H1 (cell line): ENCODE measurements around the gene PTPRT. TPM values are rescaled to one million over a fixed set of nuclear protein-coding genes. Genes with fewer than 3 reads are reported as not detected.

Experiments
- CTCF ChIA-PET: fragments of 300-600 bp; sonication (Branson Sonifier 250); formaldehyde crosslinking; loops from one replicate; lab custom pipeline; 2021; ENCODE audit not compliant: partially characterized antibody; lab: Charles Lee
- POLR2A ChIA-PET: fragments of 300-600 bp; sonication (Branson Sonifier 250); formaldehyde crosslinking; loops from one replicate; lab custom pipeline; 2021; ENCODE audit warnings: inconsistent platforms; ENCODE audit not compliant: partially characterized antibody; lab: Charles Lee
- DNase-seq, 2 experiments: peaks; one replicate each; pipeline versions ENCODE4 v3.0.0 to v3.0.0-alpha.2; 2010 to 2022; ENCODE audit warnings: low spot score in 2 of 2, low read depth in 1 of 2, mixed read lengths in 1 of 2
- FAIRE-seq: peaks from 2 replicates; lab custom pipeline; 2011; peaks lifted over from hg19 to GRCh38; lab: Jason Lieb, UNC
- H2AFZ ChIP-seq: 2 replicates; pipeline ENCODE4 v1.8.1; 2012; ENCODE audit warnings: low read length, inconsistent platforms
- H2AK5ac ChIP-seq: 2 replicates; pipeline ENCODE4 v1.6.1; 2013; ENCODE audit warnings: low read depth, low read length
- H2BK120ac ChIP-seq: replicated peaks from 2 replicates; pipeline ENCODE3; 2013; ENCODE audit warnings: low read depth, low read length, inconsistent platforms
- H2BK12ac ChIP-seq: 2 replicates; pipeline ENCODE4 v1.6.1; 2013; ENCODE audit warnings: low read depth, low read length
- H2BK15ac ChIP-seq: 2 replicates; pipeline ENCODE4 v1.6.1; 2013; ENCODE audit warnings: low read length
- H2BK20ac ChIP-seq: 2 replicates; pipeline ENCODE4 v1.6.1; 2013; ENCODE audit warnings: low read length
- H2BK5ac ChIP-seq: 2 replicates; pipeline ENCODE4 v1.6.1; 2013; ENCODE audit warnings: low read depth, low read length
- H3K14ac ChIP-seq: 2 replicates; pipeline ENCODE4 v1.6.1; 2013; ENCODE audit warnings: inconsistent platforms; ENCODE audit not compliant: insufficient read length
- H3K18ac ChIP-seq: 2 replicates; pipeline ENCODE4 v1.6.1; 2013; ENCODE audit warnings: low read length; ENCODE audit errors: extremely low read depth
- H3K23ac ChIP-seq: 2 replicates; pipeline ENCODE4 v1.6.1; 2013; ENCODE audit warnings: inconsistent platforms; ENCODE audit not compliant: insufficient read length
- H3K23me2 ChIP-seq: 2 replicates; pipeline ENCODE4 v1.6.1; 2013; ENCODE audit warnings: low read depth, low read length
- H3K27ac ChIP-seq: 2 replicates; pipeline ENCODE4 v1.6.1; 2011; ENCODE audit warnings: low read depth, low read length, inconsistent platforms
- H3K27me3 ChIP-seq, 4 experiments: replicated peaks in 1 of 4; 1 replicate in 1 of 4; 2 replicates in 3 of 4; pipeline versions ENCODE4 v1.6.1 to v1.8.1; 2011 to 2013; ENCODE audit warnings: low read length in 3 of 4, mild to moderate bottlenecking in 3 of 4, inconsistent platforms in 2 of 4, mixed read lengths in 2 of 4, moderate library complexity in 1 of 4; ENCODE audit not compliant: control insufficient read depth in 3 of 4, insufficient read depth in 3 of 4; ENCODE audit errors: extremely low read depth in 1 of 4
- H3K36me3 ChIP-seq, 4 experiments: 2 replicates each; pipeline versions ENCODE4 v1.6.1 to v1.8.1; 2011 to 2013; ENCODE audit warnings: mild to moderate bottlenecking in 4 of 4, low read length in 3 of 4, moderate library complexity in 2 of 4, control low read depth in 1 of 4, inconsistent platforms in 1 of 4; ENCODE audit not compliant: insufficient read depth in 4 of 4, control insufficient read depth in 2 of 4
- H3K4ac ChIP-seq: replicated peaks from 2 replicates; pipeline ENCODE3; 2013; ENCODE audit warnings: low read length, low read depth, mixed read lengths, inconsistent platforms; ENCODE audit not compliant: insufficient read length
- H3K4me1 ChIP-seq, 4 experiments: replicated peaks in 1 of 4; 1 replicate in 1 of 4; 2 replicates in 3 of 4; pipeline versions ENCODE4 v1.6.1 to v1.8.1; 2011 to 2013; ENCODE audit warnings: low read length in 3 of 4, inconsistent platforms in 2 of 4, mixed read lengths in 1 of 4; ENCODE audit not compliant: insufficient read depth in 4 of 4, control insufficient read depth in 3 of 4
- H3K4me2 ChIP-seq, 2 experiments: 2 replicates each; pipeline versions ENCODE4 v1.6.1 to v1.8.1; 2011 to 2013; ENCODE audit warnings: low read depth in 2 of 2, low read length in 2 of 2, control low read depth in 1 of 2, inconsistent platforms in 1 of 2, mild to moderate bottlenecking in 1 of 2; ENCODE audit not compliant: insufficient read depth in 1 of 2
- H3K4me3 ChIP-seq, 4 experiments: fragments of 200-600, 300-600 bp in 1 of 4; sonication (generic), shearing (Covaris generic), sonication (Bioruptor Twin) in 1 of 4; 2 replicates each; pipeline versions ENCODE4 v1.5.1 to v1.8.1; 2011 to 2016; ENCODE audit warnings: low read length in 4 of 4, low read depth in 3 of 4, control low read depth in 2 of 4, inconsistent platforms in 2 of 4, mild to moderate bottlenecking in 2 of 4, mixed read lengths in 1 of 4, moderate library complexity in 1 of 4; ENCODE audit not compliant: insufficient read depth in 2 of 4; ENCODE audit errors: extremely low read depth in 1 of 4
- H3K56ac ChIP-seq: replicated peaks from 2 replicates; pipeline ENCODE3; 2013; ENCODE audit warnings: low read depth, mild to moderate bottlenecking, mixed read lengths, low read length, inconsistent platforms; ENCODE audit not compliant: insufficient read length
- H3K79me1 ChIP-seq: 2 replicates; pipeline ENCODE4 v1.6.1; 2013; ENCODE audit warnings: low read depth, low read length, control low read depth
- H3K79me2 ChIP-seq, 2 experiments: 2 replicates each; pipeline versions ENCODE4 v1.6.1 to v1.8.1; 2012 to 2013; ENCODE audit warnings: low read length in 2 of 2, mild to moderate bottlenecking in 2 of 2, inconsistent platforms in 1 of 2; ENCODE audit not compliant: insufficient read depth in 2 of 2, control insufficient read depth in 1 of 2
- H3K9ac ChIP-seq, 4 experiments: replicated peaks in 1 of 4; 1 replicate in 1 of 4; 2 replicates in 3 of 4; pipeline versions ENCODE4 v1.6.1 to v1.8.1; 2011 to 2013; ENCODE audit warnings: low read depth in 3 of 4, low read length in 3 of 4, control low read depth in 2 of 4, mild to moderate bottlenecking in 2 of 4, moderate library complexity in 2 of 4, inconsistent platforms in 1 of 4; ENCODE audit errors: extremely low read depth in 1 of 4
- H3K9me3 ChIP-seq, 2 experiments: 2 replicates each; pipeline versions ENCODE4 v1.6.1 to v1.8.1; 2012 to 2013; ENCODE audit warnings: mild to moderate bottlenecking in 2 of 2, moderate library complexity in 2 of 2, control low read depth in 1 of 2, inconsistent platforms in 1 of 2, low read depth in 1 of 2, low read length in 1 of 2, mixed read lengths in 1 of 2; ENCODE audit not compliant: insufficient read depth in 2 of 2
- H4K20me1 ChIP-seq, 2 experiments: replicated peaks in 1 of 2; 2 replicates each; pipeline versions ENCODE3 to v1.8.1; 2011 to 2013; ENCODE audit warnings: inconsistent platforms in 2 of 2, low read length in 2 of 2, mild to moderate bottlenecking in 1 of 2; ENCODE audit not compliant: insufficient read depth in 2 of 2, control insufficient read depth in 1 of 2
- H4K5ac ChIP-seq: 2 replicates; pipeline ENCODE4 v1.6.1; 2013; ENCODE audit warnings: low read length, low read depth, mixed read lengths, inconsistent platforms; ENCODE audit not compliant: insufficient read length
- H4K8ac ChIP-seq: 2 replicates; pipeline ENCODE4 v1.8.0; 2013; ENCODE audit warnings: mild to moderate bottlenecking, moderate library complexity, low read length, inconsistent platforms; ENCODE audit not compliant: insufficient read depth; ENCODE audit errors: extremely low read depth
- H4K91ac ChIP-seq: replicated peaks from 2 replicates; pipeline ENCODE3; 2013; ENCODE audit warnings: low read length, mixed read lengths, inconsistent platforms; ENCODE audit not compliant: insufficient read length
- BACH1 ChIP-seq: IDR thresholded peaks from 2 replicates; pipeline ENCODE4 v1.6.1; 2012; ENCODE audit warnings: low read length, improper control_type of control experiment
- CBX8 ChIP-seq: fragments of 300-800, 300-1000 bp; sonication (generic); IDR thresholded peaks from 2 replicates; pipeline ENCODE4 v1.7.1; 2016; ENCODE audit warnings: low read depth, low read length, borderline replicate concordance
- CHD1 ChIP-seq: IDR thresholded peaks from 2 replicates; pipeline ENCODE4 v1.6.1; 2012; ENCODE audit warnings: low read depth, low read length, improper control_type of control experiment
- EP300 ChIP-seq, 2 experiments: IDR thresholded peaks; 1 replicate in 1 of 2; 2 replicates in 1 of 2; pipeline ENCODE4 v1.6.1; 2011 to 2012; ENCODE audit warnings: low read depth in 2 of 2, low read length in 2 of 2, mild to moderate bottlenecking in 2 of 2, borderline replicate concordance in 1 of 2, inconsistent platforms in 1 of 2, moderate library complexity in 1 of 2
- FOSL1 ChIP-seq: IDR thresholded peaks from 2 replicates; pipeline ENCODE4 v1.6.1; 2011; ENCODE audit warnings: mild to moderate bottlenecking, low read depth, low read length, moderate library complexity; ENCODE audit not compliant: insufficient read depth
- GTF2F1 ChIP-seq: IDR thresholded peaks from 2 replicates; pipeline ENCODE4 v1.6.1; 2012; ENCODE audit warnings: low read depth, low read length, improper control_type of control experiment, borderline replicate concordance
- HDAC6 ChIP-seq: IDR thresholded peaks from one replicate; pipeline ENCODE4 v1.7.1; 2012; ENCODE audit warnings: low read depth, mild to moderate bottlenecking, inconsistent platforms, low read length, moderate library complexity
- KDM5A ChIP-seq: fragments of 200-600 bp; IDR thresholded peaks from 2 replicates; pipeline ENCODE4 v1.7.1; 2012; ENCODE audit warnings: mild to moderate bottlenecking, low read length, inconsistent platforms, mixed read lengths
- TBP ChIP-seq: IDR thresholded peaks from 2 replicates; pipeline ENCODE4 v1.6.1; 2011; ENCODE audit warnings: low read depth, low read length, improper control_type of control experiment
- TEAD4 ChIP-seq: IDR thresholded peaks from 2 replicates; pipeline ENCODE4 v1.6.1; 2012; ENCODE audit warnings: low read depth, low read length, inconsistent platforms, mixed read lengths
- WGBS, 2 experiments: shearing (Covaris generic) in 1 of 2; methylation state at CpG; one replicate each; pipeline versions ENCODE4 v1.1.6 to v1.1.7; 2013 to 2015; ENCODE audit warnings: low lambda C conversion rate in 2 of 2, mixed read lengths in 2 of 2, inconsistent platforms in 1 of 2, low coverage in 1 of 2, missing lambda C conversion rate in 1 of 2; ENCODE audit not compliant: insufficient replicate concordance in 2 of 2, insufficient coverage in 1 of 2, insufficient read length in 1 of 2; ENCODE audit errors: extremely low coverage in 1 of 2, missing lambda C conversion rate in 1 of 2; 5-methylcytosine and 5-hydroxymethylcytosine counted together
- polyA plus RNA-seq, 7 experiments: library from polyadenylated mRNA; depleted of rRNA in 3 of 7; stranded (reverse) in 5 of 7; unstranded in 2 of 7; fragments of >200 nt in 5 of 7; fragments of 200-250 nt in 2 of 7; gene quantifications; 1 replicate in 5 of 7; 2 replicates in 1 of 7; 4 replicates in 1 of 7; pipeline versions ENCODE4 v1.2.1 to v1.2.3, GENCODE V29; 2011 to 2013; ENCODE audit warnings: missing spikeins in 2 of 7, mixed read lengths in 2 of 7
- total RNA-seq: library from RNA; stranded (reverse); fragmentation: NEBNext Ultra II Directional; extraction: Animal tissue kit (Norgen Biotek cat#: 25700); gene quantifications from 2 replicates; pipeline ENCODE4 v1.2.1, GENCODE V29; 2021
- TF ChIP-seq, protein P1 (sequence below), 3 experiments: IDR thresholded peaks; 1 replicate in 2 of 3; 2 replicates in 1 of 3; pipeline versions ENCODE4 v1.5.1 to v1.6.1; 2011; ENCODE audit warnings: low read length in 3 of 3, mild to moderate bottlenecking in 3 of 3, inconsistent platforms in 2 of 3, low read depth in 1 of 3, moderate library complexity in 1 of 3; ENCODE audit not compliant: insufficient read depth in 1 of 3; ENCODE audit errors: control extremely low read depth in 1 of 3
- TF ChIP-seq, protein P2 (sequence below): IDR thresholded peaks from 2 replicates; pipeline ENCODE4 v1.6.1; 2011; ENCODE audit warnings: low read depth, mild to moderate bottlenecking, low read length; ENCODE audit not compliant: insufficient read depth

Gene PTPRT
- total and polyA plus RNA-seq, 2 of the 8 experiments (the other 6 are each of a cell fraction or from before 2014, with no cell fraction given) = 0.33 to 1.8 TPM

DNA sequence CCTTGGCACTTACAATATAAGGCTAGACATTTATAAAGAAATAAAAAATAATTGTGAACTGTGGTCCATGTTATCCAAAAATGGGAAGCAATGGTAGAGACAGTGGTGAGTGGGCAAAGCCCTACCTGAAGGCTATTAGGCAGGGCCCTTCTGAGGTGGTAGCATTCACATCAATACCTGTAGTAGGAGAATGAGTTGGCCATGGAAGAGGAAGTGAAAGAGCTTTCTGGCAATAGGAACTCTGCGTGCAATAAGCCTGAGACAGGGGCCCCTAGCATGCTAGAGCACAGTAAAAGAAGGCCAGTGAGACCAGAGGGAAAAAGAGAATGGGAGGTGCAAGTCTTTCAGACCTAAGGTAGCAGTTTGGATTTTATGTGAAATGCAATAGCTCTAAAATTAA lies 754.5 kb downstream of the PTPRT start:
- no peak overlapping the region for H3K4me2 ChIP-seq
- no peak for DNase-seq
- no peak for FAIRE-seq
- H2BK5ac ChIP-seq = no peak overlapping the region
- no peak overlapping the region for H2BK120ac ChIP-seq
- no peak overlapping the region for H3K9ac ChIP-seq
- H2AK5ac ChIP-seq = no peak overlapping the region
- no peak overlapping the region for H2BK20ac ChIP-seq
- 88% methylated on average over 1 of the region's 1 CpG; no CpG with 5 or more reads in 1 of the 2 experiments for WGBS, 2 experiments
- H3K4me3 ChIP-seq = no peak overlapping the region
- H4K91ac ChIP-seq = no peak overlapping the region
- no peak overlapping the region for H3K14ac ChIP-seq
- H3K79me2 ChIP-seq = no peaks in the 10 kb centered on the region
- H3K23me2 ChIP-seq = no peaks in the 10 kb centered on the region
- no peaks in the 10 kb centered on the region for H4K20me1 ChIP-seq
- ChIA-PET POLR2A (no interaction called here), CTCF (interaction anchor here (0.8 kb wide), 1 partner anchor 244 kb away, joined by 3 read pairs; no protein-coding TSS in a partner anchor)
- no peak overlapping the region for H3K4ac ChIP-seq
- H3K9me3 ChIP-seq = no peaks in the 10 kb centered on the region
- no peak overlapping the region for H3K18ac ChIP-seq
- no peaks in the 10 kb centered on the region for H3K79me1 ChIP-seq
- H4K5ac ChIP-seq = no peak overlapping the region
- no peak overlapping the region for H4K8ac ChIP-seq
- no peak overlapping the region for H3K27ac ChIP-seq
- H3K36me3 ChIP-seq = no peaks in the 10 kb centered on the region
- no peak overlapping the region for H2BK12ac ChIP-seq
- no peaks in the 10 kb centered on the region for H3K4me1 ChIP-seq
- no peak overlapping the region for H3K23ac ChIP-seq
- H2BK15ac ChIP-seq = no peak overlapping the region
- H2AFZ ChIP-seq = no peak overlapping the region
- no peaks in the 10 kb centered on the region for H3K27me3 ChIP-seq
- no peak overlapping the region for H3K56ac ChIP-seq
- TF ChIP-seq EP300 (IDR thresholded peaks at IDR 0.05; ENCODE audit: borderline replicate concordance in 1 of 2, low read depth in 2 of 2, low read length in 2 of 2) = no peak
- no peak for TF ChIP-seq HDAC6
- TF ChIP-seq KDM5A = no peak
- TF ChIP-seq TBP = no peak
- TF ChIP-seq TEAD4 = no peak
- no peak for TF ChIP-seq BACH1
- TF ChIP-seq CBX8 = no peak
- TF ChIP-seq, protein P1, sequence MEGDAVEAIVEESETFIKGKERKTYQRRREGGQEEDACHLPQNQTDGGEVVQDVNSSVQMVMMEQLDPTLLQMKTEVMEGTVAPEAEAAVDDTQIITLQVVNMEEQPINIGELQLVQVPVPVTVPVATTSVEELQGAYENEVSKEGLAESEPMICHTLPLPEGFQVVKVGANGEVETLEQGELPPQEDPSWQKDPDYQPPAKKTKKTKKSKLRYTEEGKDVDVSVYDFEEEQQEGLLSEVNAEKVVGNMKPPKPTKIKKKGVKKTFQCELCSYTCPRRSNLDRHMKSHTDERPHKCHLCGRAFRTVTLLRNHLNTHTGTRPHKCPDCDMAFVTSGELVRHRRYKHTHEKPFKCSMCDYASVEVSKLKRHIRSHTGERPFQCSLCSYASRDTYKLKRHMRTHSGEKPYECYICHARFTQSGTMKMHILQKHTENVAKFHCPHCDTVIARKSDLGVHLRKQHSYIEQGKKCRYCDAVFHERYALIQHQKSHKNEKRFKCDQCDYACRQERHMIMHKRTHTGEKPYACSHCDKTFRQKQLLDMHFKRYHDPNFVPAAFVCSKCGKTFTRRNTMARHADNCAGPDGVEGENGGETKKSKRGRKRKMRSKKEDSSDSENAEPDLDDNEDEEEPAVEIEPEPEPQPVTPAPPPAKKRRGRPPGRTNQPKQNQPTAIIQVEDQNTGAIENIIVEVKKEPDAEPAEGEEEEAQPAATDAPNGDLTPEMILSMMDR (IDR thresholded peaks at IDR 0.05; ENCODE audit: control extremely low read depth in 1 of 3, insufficient read depth in 1 of 3, low read depth in 1 of 3, low read length in 3 of 3) = no peak
- TF ChIP-seq GTF2F1 = no peak
- no peak for TF ChIP-seq FOSL1
- TF ChIP-seq, protein P2, sequence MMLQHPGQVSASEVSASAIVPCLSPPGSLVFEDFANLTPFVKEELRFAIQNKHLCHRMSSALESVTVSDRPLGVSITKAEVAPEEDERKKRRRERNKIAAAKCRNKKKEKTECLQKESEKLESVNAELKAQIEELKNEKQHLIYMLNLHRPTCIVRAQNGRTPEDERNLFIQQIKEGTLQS = no peak
- TF ChIP-seq CHD1 = no peak
